GM04504 (cell line): ENCODE results near the gene OAS1.
"Not testable (repeated sequence)": the region's sequence is repeated elsewhere in the genome, so short reads cannot be mapped to it uniquely, and the experiment has no call there.

ENCODE experiments used
- DNase-seq: peaks from one replicate; pipeline ENCODE4 v3.0.0-alpha.2; 2012; ENCODE audit warnings: low read depth

The OAS1 gene

DNA sequence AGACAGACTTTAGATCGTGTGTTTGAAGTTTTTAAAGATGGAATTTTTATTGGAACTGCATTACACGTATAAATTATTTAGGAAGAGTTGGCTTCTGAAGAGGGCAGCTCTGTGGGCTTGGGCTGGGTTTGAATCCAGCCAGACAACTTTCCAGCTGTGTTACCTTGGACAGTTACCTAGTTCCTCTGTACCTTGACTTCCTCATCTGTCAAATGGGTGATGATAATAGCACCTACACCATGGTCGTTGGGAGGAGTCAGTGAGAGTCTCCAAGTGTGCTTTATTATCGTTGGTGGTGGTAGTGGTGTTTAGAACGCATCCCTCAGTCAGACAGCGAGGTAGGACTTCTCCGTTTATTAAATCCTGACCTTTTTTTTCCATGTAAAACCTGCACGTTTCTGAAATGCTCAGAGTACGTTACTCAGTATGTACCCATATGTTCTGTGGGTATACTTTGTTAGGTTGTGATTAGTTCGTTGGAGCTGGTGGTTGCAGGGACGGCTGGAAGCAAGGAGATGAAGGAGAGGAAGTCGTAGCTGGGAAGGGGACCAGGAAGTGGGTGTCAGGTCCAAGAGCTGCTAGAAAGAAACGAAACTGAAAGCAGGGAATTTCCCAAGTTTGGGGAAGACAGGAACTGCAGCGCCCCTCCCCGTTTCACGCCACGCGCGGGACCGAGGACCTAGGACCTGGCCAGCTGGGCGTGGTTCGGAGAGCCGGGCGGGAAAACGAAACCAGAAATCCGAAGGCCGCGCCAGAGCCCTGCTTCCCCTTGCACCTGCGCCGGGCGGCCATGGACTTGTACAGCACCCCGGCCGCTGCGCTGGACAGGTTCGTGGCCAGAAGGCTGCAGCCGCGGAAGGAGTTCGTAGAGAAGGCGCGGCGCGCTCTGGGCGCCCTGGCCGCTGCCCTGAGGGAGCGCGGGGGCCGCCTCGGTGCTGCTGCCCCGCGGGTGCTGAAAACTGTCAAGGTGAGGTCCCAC lies 31.3 kb downstream of the OAS1 start, which contains the start of gene OAS3:
Gene OAS3 (plus strand): TSS at position 734 of the 979 bp plus-strand sequence. CDS start 57 bp downstream, at position 791.
- peak; percentile 64 for DNase-seq

DNA sequence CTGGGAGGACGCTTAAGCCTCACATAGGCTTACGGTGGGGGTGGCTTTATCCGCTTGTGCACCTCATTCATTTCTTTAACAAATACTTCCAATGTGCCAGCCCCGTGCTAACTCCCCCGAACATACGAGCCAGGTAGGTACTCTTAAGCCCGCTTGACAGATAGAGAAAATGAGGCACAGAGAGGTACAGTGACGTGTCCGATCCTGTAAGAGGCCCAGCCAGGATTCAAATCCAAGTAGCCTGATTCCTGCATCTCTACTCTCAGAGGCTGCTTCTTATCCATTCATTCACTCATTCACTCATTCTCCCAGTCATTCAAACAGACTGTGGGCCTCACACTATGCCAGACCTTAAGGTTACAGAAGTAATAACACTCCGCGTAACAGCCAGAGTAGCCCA lies 32.0 kb downstream of the OAS1 start:
- DNase-seq, result no peak

DNA sequence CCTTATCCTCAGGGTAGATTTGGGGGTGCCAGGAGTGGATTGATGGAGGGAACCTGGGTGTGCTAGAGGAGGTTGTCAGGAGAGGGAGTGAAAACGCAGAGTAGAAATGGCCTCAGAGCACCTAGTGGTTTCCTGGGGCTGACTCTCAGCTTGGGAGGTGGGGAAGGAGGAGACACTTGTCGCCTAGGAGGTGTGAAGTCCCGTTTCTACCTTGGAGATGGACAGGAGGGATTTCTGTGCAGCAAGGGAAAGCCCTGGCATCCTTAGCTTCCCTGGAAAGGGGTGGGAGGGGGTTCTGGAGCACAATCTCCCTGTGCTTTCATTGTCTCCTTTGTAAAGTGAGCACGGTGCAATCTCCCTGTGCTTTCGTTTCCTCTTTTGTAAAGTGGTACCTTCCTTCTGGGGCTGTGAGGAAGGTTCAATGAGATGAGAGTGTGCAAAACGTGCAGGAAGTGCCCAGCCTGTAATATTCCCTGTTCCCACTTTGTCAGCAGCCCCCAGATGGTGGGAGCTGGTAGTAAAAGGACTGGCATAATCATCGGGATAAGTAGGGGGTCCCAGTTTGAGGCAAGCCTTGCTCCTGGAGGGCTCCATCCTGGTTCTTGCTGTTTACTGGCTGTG lies 33.1 kb downstream of the OAS1 start:
- DNase-seq, result no peak

DNA sequence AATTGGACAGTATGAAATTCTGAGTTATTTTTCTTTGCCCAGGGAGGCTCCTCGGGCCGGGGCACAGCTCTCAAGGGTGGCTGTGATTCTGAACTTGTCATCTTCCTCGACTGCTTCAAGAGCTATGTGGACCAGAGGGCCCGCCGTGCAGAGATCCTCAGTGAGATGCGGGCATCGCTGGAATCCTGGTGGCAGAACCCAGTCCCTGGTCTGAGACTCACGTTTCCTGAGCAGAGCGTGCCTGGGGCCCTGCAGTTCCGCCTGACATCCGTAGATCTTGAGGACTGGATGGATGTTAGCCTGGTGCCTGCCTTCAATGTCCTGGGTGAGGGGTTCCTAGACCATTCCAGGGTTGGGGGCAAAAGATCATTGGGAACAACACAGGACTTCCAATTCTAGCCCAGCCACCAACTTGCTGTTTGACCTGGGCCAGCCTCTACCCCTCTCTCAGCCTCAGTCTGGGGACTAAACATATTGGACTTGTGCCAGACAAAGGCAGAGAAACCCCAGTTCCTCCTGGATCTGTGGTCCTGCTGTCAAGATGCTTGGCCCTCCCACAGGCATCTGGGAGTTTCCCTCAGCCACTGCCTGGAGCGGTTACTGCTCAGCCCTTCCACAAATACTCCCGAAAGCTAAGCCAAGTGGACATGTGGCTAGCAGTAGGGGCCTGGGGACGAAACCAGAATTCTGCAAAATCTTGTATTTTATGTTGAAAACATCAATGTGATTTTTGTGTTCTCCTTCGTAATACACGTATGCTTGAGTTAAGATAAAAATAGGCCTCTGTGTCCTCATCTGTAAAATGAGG lies 35.0 kb downstream of the OAS1 start:
- no peak for DNase-seq

DNA sequence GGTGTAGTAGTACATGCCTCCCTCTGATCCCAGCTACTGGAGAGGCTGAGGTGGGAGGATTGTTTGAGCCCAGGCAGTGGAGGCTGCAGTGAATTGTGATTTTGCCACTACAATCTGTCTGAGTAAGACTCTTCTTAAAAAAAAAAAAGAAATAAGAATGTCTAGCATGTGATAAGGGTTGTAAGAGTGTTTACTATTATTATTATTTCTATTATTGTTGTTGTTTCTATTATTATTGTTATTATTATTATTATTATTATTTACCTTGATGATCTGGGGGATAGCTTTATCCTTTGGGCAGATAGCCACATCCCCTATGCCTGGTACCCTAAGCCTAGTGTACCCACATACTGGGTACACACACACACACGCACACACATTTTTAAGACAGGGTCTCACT lies 35.8 kb downstream of the OAS1 start:
- DNase-seq, result no peak

DNA sequence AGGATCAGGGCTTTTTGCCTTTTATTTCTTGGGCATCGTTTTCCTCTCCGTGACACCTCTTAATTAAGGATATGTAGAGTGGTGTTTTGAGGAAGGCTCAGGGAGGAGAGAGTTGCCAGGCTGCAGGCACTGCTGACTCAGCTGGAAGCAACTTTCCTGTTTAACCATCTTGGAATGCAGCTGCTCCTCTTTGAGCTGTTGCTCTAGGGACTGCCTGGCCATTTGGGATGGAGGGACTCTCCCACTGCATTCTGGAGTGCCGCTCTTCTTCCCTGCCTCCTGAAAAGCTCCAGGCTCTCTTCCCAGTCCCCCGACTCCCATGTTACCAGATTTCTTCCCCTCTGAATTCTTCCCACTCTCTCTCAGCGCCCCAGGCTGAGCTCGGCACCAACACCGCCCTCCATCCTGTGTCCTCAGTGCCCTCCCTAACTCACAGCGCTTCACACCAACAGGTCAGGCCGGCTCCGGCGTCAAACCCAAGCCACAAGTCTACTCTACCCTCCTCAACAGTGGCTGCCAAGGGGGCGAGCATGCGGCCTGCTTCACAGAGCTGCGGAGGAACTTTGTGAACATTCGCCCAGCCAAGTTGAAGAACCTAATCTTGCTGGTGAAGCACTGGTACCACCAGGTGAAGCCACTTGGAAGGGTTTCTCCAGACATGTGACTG lies 37.4 kb downstream of the OAS1 start:
- no peak for DNase-seq

DNA sequence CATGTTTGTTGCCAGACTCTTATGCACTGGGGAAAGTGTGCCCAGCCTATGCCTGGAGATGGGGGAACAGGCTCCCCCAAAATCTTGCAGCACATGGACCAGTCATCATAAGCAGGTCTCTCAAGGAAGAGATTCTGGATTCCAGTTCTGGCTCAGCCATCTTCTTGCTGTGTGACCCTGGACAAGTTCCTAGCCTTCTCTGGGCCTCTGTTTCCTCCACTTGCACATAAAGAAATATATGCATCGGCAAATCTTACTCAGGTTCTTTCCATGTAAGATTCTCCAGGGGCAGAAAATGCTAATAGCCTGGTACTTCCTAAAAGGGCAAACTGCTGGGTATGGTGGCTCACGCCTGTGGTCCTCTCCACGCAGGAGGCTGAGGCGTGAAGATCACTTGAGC lies 38.8 kb downstream of the OAS1 start:
- DNase-seq, result no peak

DNA sequence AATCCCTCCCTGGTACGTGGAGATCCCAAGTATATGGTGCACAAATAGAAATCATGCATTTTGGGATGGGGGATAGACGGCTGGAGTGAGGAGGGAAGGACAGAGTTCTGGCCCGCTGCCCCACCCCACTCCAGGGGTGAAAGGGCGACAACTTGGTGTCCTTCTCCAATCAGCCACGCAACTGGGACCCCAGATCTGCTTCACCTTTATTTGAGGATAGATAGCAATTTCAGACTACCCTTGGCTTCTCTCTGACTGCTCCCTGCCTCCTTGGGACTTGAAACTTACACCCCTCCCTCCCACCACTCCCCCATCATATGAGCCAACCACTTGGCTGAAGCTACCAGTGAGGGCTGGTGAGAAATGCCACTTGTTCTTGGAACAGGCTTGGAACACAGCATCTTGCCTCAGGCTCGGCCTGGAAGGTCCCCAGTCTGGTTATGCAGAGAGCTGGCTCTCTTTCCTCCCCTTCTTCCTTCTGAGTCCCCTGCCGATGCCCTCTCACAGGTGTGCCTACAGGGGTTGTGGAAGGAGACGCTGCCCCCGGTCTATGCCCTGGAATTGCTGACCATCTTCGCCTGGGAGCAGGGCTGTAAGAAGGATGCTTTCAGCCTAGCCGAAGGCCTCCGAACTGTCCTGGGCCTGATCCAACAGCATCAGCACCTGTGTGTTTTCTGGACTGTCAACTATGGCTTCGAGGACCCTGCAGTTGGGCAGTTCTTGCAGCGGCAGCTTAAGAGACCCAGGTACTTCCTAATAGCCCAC lies 39.7 kb downstream of the OAS1 start:
- no peak for DNase-seq

DNA sequence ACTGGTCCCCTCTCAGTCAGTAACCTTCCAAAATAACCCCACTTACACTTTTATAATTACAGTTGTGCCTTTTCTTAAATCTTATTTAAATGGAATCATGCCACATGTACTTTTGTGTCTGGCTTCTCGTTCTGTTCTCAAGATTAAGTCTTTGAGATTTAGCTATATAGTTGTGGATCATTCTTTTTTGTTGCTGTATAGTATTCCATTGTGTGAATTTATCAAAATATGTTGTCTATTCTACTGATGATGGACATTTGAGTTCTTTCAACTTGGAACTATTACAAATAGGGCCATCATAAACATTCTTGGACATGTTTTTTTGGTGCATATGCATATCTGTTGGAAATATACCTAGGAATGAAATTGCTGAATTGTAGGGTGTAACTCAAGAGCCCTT lies 40.6 kb downstream of the OAS1 start:
- DNase-seq, result no peak

DNA sequence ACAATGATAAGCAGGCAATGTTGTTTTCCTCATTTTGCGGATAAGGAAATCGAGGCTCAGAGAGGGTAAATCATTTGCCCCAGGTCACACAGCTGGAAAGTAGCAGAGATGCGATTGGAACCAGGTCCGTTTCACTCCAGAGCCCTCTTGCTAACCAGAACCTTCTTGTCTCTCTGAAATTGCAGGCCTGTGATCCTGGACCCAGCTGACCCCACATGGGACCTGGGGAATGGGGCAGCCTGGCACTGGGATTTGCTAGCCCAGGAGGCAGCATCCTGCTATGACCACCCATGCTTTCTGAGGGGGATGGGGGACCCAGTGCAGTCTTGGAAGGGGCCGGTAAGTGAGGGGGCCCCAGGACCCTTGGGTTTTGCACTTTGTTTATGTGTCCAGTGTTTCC lies 41.0 kb downstream of the OAS1 start:
- no peak for DNase-seq

DNA sequence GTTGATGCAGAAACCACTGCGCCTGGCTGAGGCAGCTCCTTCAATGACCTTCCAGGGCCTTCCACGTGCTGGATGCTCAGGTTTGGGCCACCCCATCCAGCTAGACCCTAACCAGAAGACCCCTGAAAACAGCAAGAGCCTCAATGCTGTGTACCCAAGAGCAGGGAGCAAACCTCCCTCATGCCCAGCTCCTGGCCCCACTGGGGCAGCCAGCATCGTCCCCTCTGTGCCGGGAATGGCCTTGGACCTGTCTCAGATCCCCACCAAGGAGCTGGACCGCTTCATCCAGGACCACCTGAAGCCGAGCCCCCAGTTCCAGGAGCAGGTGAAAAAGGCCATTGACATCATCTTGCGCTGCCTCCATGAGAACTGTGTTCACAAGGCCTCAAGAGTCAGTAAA lies 42.0 kb downstream of the OAS1 start:
- DNase-seq, result no peak

DNA sequence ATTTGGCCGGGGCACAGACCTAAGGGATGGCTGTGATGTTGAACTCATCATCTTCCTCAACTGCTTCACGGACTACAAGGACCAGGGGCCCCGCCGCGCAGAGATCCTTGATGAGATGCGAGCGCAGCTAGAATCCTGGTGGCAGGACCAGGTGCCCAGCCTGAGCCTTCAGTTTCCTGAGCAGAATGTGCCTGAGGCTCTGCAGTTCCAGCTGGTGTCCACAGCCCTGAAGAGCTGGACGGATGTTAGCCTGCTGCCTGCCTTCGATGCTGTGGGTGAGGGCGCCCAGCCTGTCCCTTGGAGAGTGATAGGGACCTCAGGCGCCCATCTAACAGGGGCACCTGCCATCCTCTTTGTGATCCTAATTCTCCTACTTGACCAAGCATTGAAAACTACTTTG lies 43.9 kb downstream of the OAS1 start:
- no peak for DNase-seq

DNA sequence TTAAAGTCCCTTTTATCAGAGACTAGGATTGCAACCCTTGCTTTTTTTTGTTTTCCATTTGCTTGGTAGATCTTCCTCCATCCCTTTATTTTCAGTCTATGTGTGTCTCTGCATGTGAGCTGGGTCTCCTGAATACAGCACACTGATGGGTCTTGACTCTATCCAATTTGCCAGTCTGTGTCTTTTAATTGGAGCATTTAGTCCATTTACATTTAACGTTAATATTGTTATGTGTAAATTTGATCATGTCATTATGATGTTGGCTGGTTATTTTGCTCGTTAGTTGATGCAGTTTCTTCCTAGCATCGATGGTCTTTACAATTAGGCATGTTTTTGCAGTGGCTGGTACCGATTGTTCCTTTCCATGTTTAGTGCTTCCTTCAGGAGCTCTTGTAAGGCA lies 50.4 kb downstream of the OAS1 start:
- not testable (repeated sequence) for DNase-seq

DNA sequence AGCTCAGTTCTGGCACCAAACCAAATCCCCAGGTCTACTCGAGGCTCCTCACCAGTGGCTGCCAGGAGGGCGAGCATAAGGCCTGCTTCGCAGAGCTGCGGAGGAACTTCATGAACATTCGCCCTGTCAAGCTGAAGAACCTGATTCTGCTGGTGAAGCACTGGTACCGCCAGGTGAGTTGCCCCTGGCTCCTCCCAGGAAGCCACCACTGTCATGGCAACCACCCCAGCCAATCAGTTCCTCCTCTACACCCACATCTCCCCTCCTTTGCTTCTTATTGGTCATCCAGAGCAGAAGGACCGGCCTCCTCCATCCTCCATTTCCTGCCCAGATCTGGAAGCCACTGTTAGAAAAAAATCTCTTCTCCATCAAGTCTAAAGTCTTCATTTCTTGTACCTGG lies 54.3 kb downstream of the OAS1 start:
- DNase-seq, result no peak

DNA sequence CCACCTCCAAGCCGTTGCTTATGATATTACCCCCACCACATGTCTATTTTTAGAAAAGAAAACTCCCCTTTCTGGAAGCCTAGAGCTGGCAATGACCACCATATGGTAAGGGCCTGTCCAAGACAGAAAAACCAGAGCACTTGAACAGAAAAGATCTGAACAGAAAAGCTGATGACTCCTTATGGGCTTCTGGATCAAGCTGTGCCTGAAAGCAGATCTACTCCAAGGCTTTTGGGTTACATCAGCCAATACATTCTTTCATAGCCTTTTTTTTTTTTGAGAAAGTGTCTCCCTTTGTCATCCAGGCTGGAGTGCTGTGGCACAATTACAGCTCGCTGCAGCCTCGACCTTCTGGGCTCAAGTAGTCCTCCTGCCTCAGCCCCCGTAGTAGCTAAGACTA lies 54.8 kb downstream of the OAS1 start:
- no peak for DNase-seq

DNA sequence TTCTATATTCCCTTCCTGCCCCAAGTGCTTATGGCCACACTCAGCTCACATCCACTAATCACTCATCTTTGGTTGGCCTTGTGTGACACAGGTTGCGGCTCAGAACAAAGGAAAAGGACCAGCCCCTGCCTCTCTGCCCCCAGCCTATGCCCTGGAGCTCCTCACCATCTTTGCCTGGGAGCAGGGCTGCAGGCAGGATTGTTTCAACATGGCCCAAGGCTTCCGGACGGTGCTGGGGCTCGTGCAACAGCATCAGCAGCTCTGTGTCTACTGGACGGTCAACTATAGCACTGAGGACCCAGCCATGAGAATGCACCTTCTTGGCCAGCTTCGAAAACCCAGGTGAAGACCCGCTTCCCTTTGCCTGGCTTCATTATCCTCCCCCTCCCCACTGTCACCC lies 55.8 kb downstream of the OAS1 start:
- no peak for DNase-seq

DNA sequence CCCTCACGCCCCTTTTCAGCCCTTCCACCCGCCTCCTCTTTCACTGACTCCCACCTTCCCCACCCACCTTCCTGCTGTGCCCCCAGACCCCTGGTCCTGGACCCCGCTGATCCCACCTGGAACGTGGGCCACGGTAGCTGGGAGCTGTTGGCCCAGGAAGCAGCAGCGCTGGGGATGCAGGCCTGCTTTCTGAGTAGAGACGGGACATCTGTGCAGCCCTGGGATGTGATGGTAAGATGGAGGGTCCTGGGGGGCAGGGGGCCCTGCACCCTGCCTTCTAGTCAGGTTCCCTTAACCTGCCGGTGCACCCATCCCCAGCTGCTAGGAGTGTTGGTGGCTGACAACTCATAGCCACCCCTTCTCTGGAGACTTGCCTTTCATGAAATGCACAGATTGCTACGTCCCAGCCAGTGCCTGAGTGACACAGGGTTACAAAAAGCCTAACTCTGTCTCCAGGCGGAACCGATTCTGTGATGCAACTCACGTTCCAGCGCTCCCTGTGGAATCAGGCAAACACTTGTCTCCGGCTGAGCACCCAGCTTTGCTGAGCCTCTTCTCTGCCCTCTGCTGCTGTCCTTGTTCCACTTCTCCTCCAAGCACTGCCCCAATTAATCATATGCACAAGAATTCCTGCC lies 56.6 kb downstream of the OAS1 start:
- no peak for DNase-seq

DNA sequence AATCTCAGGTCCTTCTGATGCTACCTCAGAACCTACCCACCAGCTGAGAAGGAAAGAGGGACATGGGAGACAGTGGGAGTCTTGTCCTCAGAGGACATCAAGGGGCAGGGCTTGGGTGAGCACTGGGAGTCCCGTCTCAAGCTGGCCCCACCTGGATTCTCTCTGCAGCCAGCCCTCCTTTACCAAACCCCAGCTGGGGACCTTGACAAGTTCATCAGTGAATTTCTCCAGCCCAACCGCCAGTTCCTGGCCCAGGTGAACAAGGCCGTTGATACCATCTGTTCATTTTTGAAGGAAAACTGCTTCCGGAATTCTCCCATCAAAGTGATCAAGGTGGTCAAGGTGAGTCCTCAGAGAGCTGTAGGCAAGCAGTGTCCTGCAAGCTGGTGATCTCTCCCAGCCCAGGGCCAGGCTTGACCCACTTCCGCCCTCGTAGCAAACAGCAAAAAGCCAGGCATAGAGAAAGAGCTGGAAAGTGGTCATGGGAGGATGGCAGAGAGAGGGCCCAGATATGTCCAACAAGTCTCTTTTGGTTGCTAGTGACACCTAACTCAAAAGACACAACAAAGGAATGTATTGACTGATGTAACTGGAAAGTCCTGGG lies 57.4 kb downstream of the OAS1 start:
- no peak for DNase-seq

DNA sequence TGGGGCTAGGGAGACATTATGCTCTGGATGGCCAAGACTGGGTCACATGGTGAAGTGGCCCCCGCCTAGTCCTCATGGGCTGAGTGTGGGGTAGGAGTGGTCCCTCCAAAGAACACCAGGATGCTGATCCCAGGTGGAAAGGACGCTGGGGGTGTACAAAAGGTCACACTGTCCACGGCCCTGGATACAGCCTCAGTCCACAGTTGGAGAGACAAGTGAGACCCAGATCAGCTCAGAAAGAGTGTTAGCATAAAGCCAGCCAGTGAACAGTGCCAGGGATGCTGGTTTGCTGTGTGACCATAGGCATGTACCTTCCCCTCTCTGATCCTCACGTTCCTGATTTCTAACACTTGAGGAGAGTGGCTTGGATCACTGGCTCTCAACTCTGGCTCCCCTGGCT lies 58.2 kb downstream of the OAS1 start:
- no peak for DNase-seq

DNA sequence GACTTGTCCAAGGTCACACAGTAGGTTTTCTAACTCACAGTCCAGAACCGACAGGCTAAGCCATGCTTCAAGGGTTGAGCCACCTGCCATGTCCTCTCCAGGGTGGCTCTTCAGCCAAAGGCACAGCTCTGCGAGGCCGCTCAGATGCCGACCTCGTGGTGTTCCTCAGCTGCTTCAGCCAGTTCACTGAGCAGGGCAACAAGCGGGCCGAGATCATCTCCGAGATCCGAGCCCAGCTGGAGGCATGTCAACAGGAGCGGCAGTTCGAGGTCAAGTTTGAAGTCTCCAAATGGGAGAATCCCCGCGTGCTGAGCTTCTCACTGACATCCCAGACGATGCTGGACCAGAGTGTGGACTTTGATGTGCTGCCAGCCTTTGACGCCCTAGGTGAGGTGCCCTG lies 58.9 kb downstream of the OAS1 start:
- no peak for DNase-seq
